Measurements from ENCODE around the gene SF3B1.

The SF3B1 gene

DNA sequence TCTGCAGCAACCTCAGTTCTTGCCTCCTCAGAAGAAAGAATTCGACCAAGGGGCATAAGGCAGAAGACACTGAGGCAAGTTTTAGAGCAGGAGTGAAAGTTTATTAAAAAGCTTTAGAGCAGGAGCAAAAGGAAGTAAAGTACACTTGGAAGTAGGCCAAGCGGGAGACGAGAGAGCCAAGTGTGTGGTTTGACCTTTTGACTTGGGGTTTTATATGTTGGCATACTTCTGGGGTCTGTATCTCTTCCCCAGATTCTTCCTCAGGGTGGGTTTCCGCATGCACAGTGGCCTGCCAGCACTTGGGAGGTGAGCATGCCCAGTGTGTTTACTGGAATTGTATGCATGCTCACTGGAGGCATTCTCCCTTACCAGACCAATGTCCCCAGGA, 64.9 kb downstream of the SF3B1 start:
- Histone ChIP-seq H2AFZ (ENCODE audit: low read depth, low read length) (no peak overlapping the region), H3K79me1 (replicated peaks; ENCODE audit: low read length, poor library complexity, severe bottlenecking) (no peaks in the 10 kb centered on the region), H3K4ac (ENCODE audit: low read depth in 1 of 2, low read length in 2 of 2) (no peak overlapping the region), H3K18ac (ENCODE audit: low read depth in 1 of 2, low read length in 2 of 2) (no peak overlapping the region), H3K27me3 (ENCODE audit: control insufficient read depth in 1 of 2, insufficient read depth in 1 of 2, low read length in 2 of 2) (no peaks in the 10 kb centered on the region), H2BK15ac (ENCODE audit: low read depth, poor library complexity, severe bottlenecking) (no peak overlapping the region), H2AK5ac (ENCODE audit: low read length, severe bottlenecking) (no peak overlapping the region), H3K27ac (ENCODE audit: low read length, poor library complexity, severe bottlenecking) (no peak overlapping the region), H3K23ac (ENCODE audit: low read length in 2 of 2) (no peak overlapping the region), H2BK12ac (ENCODE audit: low read length in 2 of 2) (no peak overlapping the region), H4K91ac (ENCODE audit: low read length) (no peak overlapping the region), H3K9ac (ENCODE audit: low read length) (no peak overlapping the region), H2BK120ac (ENCODE audit: low read depth, low read length) (no peak overlapping the region), H4K8ac (ENCODE audit: low read length) (no peak overlapping the region), H3K9me3 (ENCODE audit: control insufficient read depth, low read length) (no peaks in the 10 kb centered on the region), H3K4me3 (ENCODE audit: insufficient read depth in 1 of 2, low read depth in 1 of 2, low read length in 2 of 2) (no peak overlapping the region), H3K4me1 (ENCODE audit: control insufficient read depth, insufficient read depth, low read depth, low read length) (no peaks in the 10 kb centered on the region), H3K14ac (ENCODE audit: low read length in 2 of 2) (no peak overlapping the region), H3K36me3 (ENCODE audit: control insufficient read depth in 1 of 2, insufficient read depth in 2 of 2, low read depth in 1 of 2, low read length in 2 of 2) (no peaks in the 10 kb centered on the region), H3K4me2 (ENCODE audit: low read length, poor library complexity, severe bottlenecking) (no peak overlapping the region), H2BK5ac (ENCODE audit: low read depth, low read length, poor library complexity, severe bottlenecking) (no peak overlapping the region)
- no peak for DNase-seq
- 73% methylated on average over 4 of the region's 4 CpGs for WGBS

DNA sequence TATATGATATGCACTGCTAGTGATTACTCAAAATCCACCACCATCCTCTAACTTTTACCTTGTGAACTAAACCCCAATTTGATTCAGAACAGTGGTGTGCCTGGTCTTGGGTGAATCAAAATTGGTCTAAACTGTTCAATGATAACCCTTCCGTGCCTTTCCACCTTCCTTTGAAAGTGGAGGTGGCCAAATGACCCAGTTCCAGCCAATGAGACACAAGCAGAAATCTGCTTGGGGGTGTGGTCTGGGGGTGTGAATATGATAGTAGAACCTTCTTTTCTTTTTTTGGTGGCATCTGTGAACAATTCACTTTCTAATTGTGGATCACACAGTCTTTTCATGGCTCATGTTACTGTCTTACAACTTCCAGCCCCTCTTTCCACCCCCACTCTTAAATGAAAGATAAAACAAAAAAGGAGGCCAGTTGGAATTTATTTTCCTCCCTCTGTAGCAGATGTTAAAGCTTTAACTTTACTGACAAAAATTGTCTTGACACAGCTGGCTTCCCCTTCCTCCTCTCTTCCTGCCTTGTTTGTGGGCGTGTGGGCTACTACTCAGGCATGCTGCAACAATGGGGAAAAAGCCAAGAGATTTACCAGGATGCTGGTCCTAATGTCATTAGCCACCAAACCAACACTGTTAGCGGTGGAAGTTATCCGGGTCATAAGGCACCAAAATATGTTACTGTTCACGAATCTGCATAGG, 65.4 kb downstream of the SF3B1 start:
- Histone ChIP-seq H4K8ac (ENCODE audit: low read length) (no peak overlapping the region), H3K4me1 (ENCODE audit: control insufficient read depth, insufficient read depth, low read depth, low read length) (no peaks in the 10 kb centered on the region), H3K36me3 (ENCODE audit: control insufficient read depth in 1 of 2, insufficient read depth in 2 of 2, low read depth in 1 of 2, low read length in 2 of 2) (no peaks in the 10 kb centered on the region), H3K27me3 (ENCODE audit: control insufficient read depth in 1 of 2, insufficient read depth in 1 of 2, low read length in 2 of 2) (no peaks in the 10 kb centered on the region), H3K27ac (ENCODE audit: low read length, poor library complexity, severe bottlenecking) (no peak overlapping the region), H2AK5ac (ENCODE audit: low read length, severe bottlenecking) (no peak overlapping the region), H2BK12ac (ENCODE audit: low read length in 2 of 2) (no peak overlapping the region), H3K79me1 (replicated peaks; ENCODE audit: low read length, poor library complexity, severe bottlenecking) (no peaks in the 10 kb centered on the region), H2AFZ (ENCODE audit: low read depth, low read length) (no peak overlapping the region), H2BK5ac (ENCODE audit: low read depth, low read length, poor library complexity, severe bottlenecking) (no peak overlapping the region), H3K9me3 (ENCODE audit: control insufficient read depth, low read length) (no peaks in the 10 kb centered on the region), H3K4ac (ENCODE audit: low read depth in 1 of 2, low read length in 2 of 2) (no peak overlapping the region), H3K4me2 (ENCODE audit: low read length, poor library complexity, severe bottlenecking) (no peak overlapping the region), H4K91ac (ENCODE audit: low read length) (no peak overlapping the region), H3K14ac (ENCODE audit: low read length in 2 of 2) (no peak overlapping the region), H3K23ac (ENCODE audit: low read length in 2 of 2) (no peak overlapping the region), H3K4me3 (ENCODE audit: insufficient read depth in 1 of 2, low read depth in 1 of 2, low read length in 2 of 2) (no peak overlapping the region), H2BK120ac (ENCODE audit: low read depth, low read length) (no peak overlapping the region), H3K9ac (ENCODE audit: low read length) (no peak overlapping the region), H3K18ac (ENCODE audit: low read depth in 1 of 2, low read length in 2 of 2) (no peak overlapping the region), H2BK15ac (ENCODE audit: low read depth, poor library complexity, severe bottlenecking) (no peak overlapping the region)
- 93% methylated on average over 5 of the region's 5 CpGs for WGBS
- DNase-seq = no peak

DNA sequence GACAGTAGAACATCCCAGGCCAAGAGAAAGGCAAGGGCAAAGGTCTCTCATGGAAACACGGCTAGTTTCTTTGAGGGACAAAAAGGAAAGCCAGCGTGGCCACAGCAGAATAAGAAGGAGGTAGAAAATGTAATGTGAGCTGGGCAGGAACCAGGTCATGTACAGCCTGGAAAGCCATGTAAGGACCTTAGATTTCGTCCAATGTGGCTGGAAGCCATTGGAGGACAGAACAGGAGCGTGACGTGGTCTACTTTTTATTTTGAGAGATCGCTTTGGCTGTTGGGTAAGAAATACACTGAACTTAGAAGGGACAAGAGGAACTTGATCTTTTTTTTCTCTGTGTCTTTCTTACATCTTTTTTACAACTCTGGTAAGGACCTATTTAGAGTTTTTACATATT, 66.4 kb downstream of the SF3B1 start:
- WGBS = 87% methylated on average over 3 of the region's 6 CpGs

DNA sequence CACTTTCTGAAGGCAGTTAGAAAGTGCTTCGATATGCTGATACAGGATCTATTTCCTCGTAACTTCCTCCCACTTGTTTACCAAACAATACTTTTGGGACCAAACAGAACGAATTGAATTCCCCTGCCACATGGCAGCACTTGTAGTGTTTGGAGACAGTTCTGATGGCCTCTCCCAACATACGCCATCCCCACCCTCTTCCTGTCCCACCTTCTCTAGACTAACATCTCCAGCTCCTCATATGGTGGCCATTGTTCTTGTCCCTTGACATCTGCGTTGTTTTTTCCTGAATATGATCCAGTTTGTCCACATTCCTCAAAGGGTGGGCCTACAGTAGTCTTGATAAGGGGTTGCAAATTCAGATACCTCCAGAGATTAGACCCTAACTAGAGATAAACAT, 70.8 kb downstream of the SF3B1 start:
- Histone ChIP-seq H3K4me2 (ENCODE audit: low read length, poor library complexity, severe bottlenecking) (no peak overlapping the region), H4K8ac (ENCODE audit: low read length) (no peak overlapping the region), H3K27ac (ENCODE audit: low read length, poor library complexity, severe bottlenecking) (no peak overlapping the region), H3K18ac (ENCODE audit: low read depth in 1 of 2, low read length in 2 of 2) (no peak overlapping the region), H3K4me3 (ENCODE audit: insufficient read depth in 1 of 2, low read depth in 1 of 2, low read length in 2 of 2) (no peak overlapping the region), H4K91ac (ENCODE audit: low read length) (no peak overlapping the region), H2AK5ac (ENCODE audit: low read length, severe bottlenecking) (no peak overlapping the region), H2BK120ac (ENCODE audit: low read depth, low read length) (no peak overlapping the region), H3K23ac (ENCODE audit: low read length in 2 of 2) (no peak overlapping the region), H3K27me3 (ENCODE audit: control insufficient read depth in 1 of 2, insufficient read depth in 1 of 2, low read length in 2 of 2) (no peaks in the 10 kb centered on the region), H2AFZ (ENCODE audit: low read depth, low read length) (no peak overlapping the region), H3K36me3 (ENCODE audit: control insufficient read depth in 1 of 2, insufficient read depth in 2 of 2, low read depth in 1 of 2, low read length in 2 of 2) (no peaks in the 10 kb centered on the region), H3K4me1 (ENCODE audit: control insufficient read depth, insufficient read depth, low read depth, low read length) (no peaks in the 10 kb centered on the region), H2BK5ac (ENCODE audit: low read depth, low read length, poor library complexity, severe bottlenecking) (no peak overlapping the region), H3K4ac (ENCODE audit: low read depth in 1 of 2, low read length in 2 of 2) (no peak overlapping the region), H2BK12ac (ENCODE audit: low read length in 2 of 2) (no peak overlapping the region), H2BK15ac (ENCODE audit: low read depth, poor library complexity, severe bottlenecking) (no peak overlapping the region), H3K9me3 (ENCODE audit: control insufficient read depth, low read length) (no peaks in the 10 kb centered on the region), H3K79me1 (replicated peaks; ENCODE audit: low read length, poor library complexity, severe bottlenecking) (no peaks in the 10 kb centered on the region), H3K9ac (ENCODE audit: low read length) (no peak overlapping the region), H3K14ac (ENCODE audit: low read length in 2 of 2) (no peak overlapping the region)
- DNase-seq = no peak
- 63% methylated on average over 5 of the region's 5 CpGs for WGBS

More for the DNA sequence above, 66.4 kb downstream of the SF3B1 start:
- no peak overlapping the region for H3K27ac ChIP-seq (ENCODE audit: low read length, poor library complexity, severe bottlenecking)
- no peak overlapping the region for H3K9ac ChIP-seq (ENCODE audit: low read length)
- no peaks in the 10 kb centered on the region for H3K79me1 ChIP-seq (replicated peaks; ENCODE audit: low read length, poor library complexity, severe bottlenecking)
- H4K91ac ChIP-seq (ENCODE audit: low read length) = no peak overlapping the region
- no peak overlapping the region for H4K8ac ChIP-seq (ENCODE audit: low read length)
- no peak overlapping the region for H3K23ac ChIP-seq (ENCODE audit: low read length in 2 of 2)
- H3K14ac ChIP-seq (ENCODE audit: low read length in 2 of 2) = no peak overlapping the region
- no peak overlapping the region for H2BK120ac ChIP-seq (ENCODE audit: low read depth, low read length)
- H2BK12ac ChIP-seq (ENCODE audit: low read length in 2 of 2) = no peak overlapping the region
- no peaks in the 10 kb centered on the region for H3K27me3 ChIP-seq (ENCODE audit: control insufficient read depth in 1 of 2, insufficient read depth in 1 of 2, low read length in 2 of 2)
- H2AFZ ChIP-seq (ENCODE audit: low read depth, low read length) = no peak overlapping the region
- no peak overlapping the region for H3K4me3 ChIP-seq (ENCODE audit: insufficient read depth in 1 of 2, low read depth in 1 of 2, low read length in 2 of 2)
- no peak overlapping the region for H2AK5ac ChIP-seq (ENCODE audit: low read length, severe bottlenecking)
- H3K36me3 ChIP-seq (ENCODE audit: control insufficient read depth in 1 of 2, insufficient read depth in 2 of 2, low read depth in 1 of 2, low read length in 2 of 2) = no peaks in the 10 kb centered on the region
- no peak overlapping the region for H2BK5ac ChIP-seq (ENCODE audit: low read depth, low read length, poor library complexity, severe bottlenecking)
- H3K18ac ChIP-seq (ENCODE audit: low read depth in 1 of 2, low read length in 2 of 2) = no peak overlapping the region
- H3K4me1 ChIP-seq (ENCODE audit: control insufficient read depth, insufficient read depth, low read depth, low read length) = no peaks in the 10 kb centered on the region
- H2BK15ac ChIP-seq (ENCODE audit: low read depth, poor library complexity, severe bottlenecking) = no peak overlapping the region
- no peak overlapping the region for H3K4me2 ChIP-seq (ENCODE audit: low read length, poor library complexity, severe bottlenecking)
- DNase-seq = no peak
- H3K9me3 ChIP-seq (ENCODE audit: control insufficient read depth, low read length) = no peaks in the 10 kb centered on the region
- no peak overlapping the region for H3K4ac ChIP-seq (ENCODE audit: low read depth in 1 of 2, low read length in 2 of 2)

Measured in mesenchymal stem cell (in vitro differentiated cells and primary cell).